ENCODE results near the gene KLHL29.

- TF ChIP-seq CTCF (IDR thresholded peaks at IDR 0.05) (no peak), REST (IDR thresholded peaks at IDR 0.05; ENCODE audit: insufficient read depth in 1 of 2, low read depth in 2 of 2, low read length in 1 of 2) (no peak), POLR2AphosphoS5 (IDR thresholded peaks at IDR 0.05; ENCODE audit: low read depth, low read length) (no peak), SIN3A (IDR thresholded peaks at IDR 0.05; ENCODE audit: borderline replicate concordance, insufficient read depth, low read depth, low read length) (no peak), TCF7L2 (IDR thresholded peaks at IDR 0.05; ENCODE audit: low read depth, low read length) (no peak)
Observed at GRCh38 chr2:23346029-23346428, 39.0 kb upstream of the KLHL29 start.

All from Panc1 (cell line).